Measurements from ENCODE around the gene KLHL26.
"Not testable (repeated sequence)": the region's sequence is repeated elsewhere in the genome, so short reads cannot be mapped to it uniquely, and the experiment has no call there.

The KLHL26 gene

DNA sequence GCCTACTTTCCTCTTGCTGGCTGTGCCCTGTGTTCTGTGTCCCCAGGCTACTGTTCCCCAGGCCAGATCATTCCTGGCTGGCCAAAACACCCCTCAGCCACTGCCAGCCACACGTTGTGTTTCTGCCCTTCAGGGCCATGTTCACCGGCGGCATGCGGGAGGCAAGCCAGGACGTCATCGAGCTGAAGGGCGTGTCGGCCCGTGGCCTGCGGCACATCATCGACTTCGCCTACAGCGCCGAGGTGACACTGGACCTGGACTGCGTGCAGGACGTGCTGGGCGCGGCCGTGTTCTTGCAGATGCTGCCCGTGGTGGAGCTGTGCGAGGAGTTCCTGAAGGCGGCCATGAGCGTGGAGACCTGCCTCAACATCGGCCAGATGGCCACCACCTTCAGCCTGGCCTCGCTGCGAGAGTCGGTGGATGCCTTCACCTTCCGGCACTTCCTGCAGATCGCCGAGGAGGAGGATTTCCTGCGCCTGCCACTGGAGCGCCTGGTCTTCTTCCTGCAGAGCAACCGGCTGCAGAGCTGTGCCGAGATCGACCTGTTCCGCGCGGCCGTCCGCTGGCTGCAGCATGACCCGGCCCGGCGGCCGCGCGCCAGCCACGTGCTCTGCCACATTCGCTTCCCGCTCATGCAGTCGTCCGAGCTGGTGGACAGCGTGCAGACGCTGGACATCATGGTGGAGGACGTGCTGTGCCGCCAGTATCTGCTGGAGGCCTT lies 30.9 kb downstream of the KLHL26 start:
- no peak for DNase-seq

DNA sequence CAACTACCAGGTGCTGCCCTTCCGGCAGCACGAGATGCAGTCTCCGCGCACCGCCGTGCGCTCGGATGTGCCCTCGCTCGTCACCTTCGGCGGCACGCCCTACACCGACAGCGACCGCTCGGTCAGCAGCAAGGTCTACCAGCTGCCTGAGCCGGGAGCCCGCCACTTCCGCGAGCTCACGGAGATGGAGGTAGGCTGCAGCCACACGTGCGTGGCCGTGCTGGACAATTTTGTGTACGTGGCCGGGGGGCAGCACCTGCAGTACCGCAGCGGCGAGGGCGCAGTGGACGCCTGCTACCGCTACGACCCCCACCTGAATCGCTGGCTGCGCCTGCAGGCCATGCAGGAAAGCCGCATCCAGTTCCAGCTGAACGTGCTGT lies 31.4 kb downstream of the KLHL26 start:
- DNase-seq = no peak

DNA sequence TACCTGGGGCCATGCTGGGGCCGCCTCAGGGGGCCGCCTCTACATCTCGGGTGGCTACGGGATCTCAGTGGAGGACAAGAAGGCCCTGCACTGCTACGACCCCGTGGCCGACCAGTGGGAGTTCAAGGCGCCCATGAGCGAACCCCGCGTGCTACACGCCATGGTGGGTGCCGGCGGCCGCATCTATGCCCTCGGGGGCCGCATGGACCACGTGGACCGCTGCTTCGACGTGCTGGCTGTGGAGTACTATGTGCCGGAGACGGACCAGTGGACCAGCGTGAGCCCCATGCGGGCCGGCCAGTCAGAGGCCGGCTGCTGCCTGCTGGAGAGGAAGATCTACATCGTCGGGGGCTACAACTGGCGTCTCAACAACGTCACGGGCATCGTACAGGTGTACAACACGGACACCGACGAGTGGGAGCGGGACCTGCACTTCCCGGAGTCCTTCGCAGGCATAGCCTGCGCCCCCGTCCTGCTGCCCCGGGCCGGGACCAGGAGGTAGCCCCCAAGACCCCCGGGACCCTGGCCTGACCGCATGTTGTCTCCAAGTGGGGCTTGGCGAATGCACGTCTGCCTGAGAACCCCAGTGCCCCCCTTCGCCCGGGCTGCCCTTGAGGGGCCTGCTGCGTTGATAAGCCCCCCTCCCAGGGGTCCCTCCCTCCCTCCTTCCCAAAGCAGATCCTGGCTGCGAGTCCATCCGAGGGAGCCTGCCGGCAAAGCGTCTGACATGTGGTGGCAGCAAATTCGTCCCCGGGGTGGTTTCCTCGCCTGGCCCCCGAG lies 32.1 kb downstream of the KLHL26 start:
- DNase-seq = no peak

DNA sequence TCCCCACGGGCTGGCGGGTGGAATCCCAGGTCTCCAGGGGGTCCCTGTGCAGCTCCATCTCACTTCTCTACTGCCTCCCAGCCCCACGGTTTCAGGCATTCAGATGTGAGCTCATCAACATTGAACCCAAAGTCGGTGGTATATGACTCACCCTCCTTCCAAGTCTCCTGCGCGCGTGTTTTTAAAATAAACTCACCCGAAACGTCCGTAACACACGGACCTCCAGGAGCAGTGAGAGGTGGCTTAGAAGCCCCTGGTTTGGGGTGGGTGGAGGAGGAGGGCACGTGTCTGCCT lies 32.6 kb downstream of the KLHL26 start:
- no peak for DNase-seq

DNA sequence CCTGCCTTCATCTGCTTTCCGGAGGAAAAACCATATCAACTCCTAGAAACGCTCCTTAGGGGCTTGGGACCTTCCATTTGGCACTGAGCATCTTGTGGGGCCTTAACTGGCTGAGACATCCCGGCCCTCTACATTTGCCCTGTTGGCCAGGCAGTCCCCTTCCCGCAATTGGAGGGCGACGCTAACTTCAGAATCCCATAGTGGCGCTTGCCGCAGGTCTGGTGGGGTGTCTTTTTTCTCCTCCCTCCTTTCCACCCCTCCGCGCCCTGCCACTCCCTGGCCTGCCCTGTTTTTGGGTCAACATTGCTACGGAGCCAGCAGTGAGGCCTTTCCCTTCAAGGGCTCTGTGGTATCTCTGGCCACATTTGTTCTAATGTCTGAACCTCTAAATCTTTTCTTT lies 33.1 kb downstream of the KLHL26 start:
- DNase-seq = no peak

DNA sequence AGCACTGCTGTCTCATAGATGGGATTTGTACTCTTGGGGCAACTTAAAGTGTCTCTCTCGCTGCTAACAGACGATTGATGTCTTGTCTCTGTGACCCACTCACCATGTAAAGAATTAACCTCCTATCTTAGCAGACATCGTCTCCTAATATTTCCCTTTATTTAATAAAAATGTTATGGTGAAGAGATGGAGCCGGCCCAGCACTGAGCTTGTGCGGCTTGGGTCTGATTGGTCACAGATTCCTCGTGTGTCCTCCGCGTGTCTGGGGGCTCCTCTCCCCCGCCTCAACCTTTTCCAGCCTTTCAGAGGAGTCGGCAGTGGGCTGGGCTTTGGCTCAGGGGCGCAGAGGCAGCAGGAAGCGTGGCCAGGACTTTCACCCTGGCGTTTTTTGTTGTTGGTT lies 33.5 kb downstream of the KLHL26 start:
- DNase-seq = no peak

DNA sequence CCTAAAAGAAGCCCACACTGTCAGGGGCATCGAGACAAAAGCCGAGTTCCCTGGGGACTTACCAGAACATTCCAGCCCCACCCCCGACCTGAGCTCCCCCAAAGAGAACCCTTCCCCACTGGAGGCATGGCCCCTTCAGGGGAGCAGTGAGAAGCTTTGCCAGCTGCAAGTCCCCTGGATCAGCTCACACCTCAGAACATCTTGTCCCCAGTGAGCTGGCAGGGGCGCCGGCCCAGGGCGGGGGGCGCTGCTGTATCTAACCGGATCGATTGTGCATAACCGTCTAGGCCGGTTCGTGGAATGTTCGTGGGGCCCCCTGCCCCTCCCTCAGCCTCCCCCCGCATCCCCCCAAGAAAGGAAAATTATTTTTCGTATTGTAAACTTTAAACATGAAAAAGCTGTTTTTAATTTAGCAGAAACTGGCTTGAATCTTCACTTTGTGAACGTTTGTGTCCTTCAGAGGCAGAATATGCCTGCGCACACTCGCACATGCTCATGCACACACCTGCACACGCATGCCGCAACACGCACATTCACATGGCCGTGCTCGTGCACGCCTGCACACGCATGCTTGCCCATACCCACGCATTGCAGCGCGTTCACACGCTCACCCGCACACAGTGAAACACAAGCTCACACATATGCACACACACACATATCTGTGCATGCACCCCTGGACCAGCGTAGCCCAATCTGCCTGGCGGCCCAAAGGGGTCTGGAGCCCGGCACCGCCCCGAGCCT lies 34.6 kb downstream of the KLHL26 start:
- no peak for DNase-seq

DNA sequence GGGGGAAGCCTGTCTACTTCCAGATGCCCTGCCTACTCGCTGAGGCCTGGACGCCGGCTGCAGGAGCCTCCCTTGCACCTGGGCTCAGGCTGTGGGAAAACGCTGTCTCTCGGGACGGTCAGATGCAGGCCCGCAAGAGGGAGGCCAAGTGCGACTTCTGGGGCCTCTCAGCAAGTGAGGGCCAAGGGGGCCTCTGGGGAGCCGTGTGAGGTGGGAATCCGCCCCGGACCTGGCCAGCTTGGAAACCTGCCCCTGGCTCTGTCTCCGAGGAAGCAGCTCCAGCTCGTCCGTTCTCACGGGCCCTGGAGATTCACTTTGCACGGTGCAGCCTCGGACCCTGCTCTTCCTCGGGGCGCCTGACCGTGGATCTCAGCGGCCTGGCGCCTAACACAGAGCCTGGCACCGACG lies 35.2 kb downstream of the KLHL26 start:
- no peak for DNase-seq

DNA sequence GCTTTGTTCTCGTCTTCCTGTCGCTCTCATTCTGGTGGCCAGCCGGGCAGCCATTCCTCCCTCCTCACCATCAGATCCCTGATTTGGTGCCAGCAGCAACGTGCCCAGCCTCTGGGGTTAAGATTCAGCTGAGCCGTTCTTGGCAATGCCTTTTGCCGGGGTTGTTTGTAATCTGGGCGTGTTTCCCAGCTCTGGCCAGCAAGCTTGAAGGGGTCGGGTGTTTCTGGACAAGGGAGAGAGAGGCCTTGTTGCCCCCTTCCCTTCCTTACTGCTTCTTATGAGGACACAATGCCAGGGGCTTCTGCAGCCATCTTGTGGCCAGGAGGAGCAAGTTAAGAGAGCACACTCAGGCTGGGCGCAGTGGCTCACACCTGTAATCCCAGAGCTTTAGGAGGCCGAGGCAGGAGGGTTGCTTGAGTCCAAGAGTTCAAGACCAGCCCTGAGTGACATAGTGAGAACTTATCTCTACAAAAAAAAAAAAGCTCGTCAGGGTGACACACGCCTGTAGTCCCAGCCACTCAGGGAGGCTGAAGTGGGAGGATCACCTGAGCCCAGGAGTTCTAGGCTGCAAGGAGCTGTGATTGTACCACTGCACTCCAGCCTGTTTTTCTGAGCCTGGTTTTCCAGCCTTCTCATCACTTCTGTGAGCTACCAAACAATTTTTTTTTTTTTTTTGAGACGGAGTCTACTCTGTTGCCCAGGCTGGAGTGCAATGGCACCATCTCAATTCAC lies 35.9 kb downstream of the KLHL26 start:
- DNase-seq = no peak

DNA sequence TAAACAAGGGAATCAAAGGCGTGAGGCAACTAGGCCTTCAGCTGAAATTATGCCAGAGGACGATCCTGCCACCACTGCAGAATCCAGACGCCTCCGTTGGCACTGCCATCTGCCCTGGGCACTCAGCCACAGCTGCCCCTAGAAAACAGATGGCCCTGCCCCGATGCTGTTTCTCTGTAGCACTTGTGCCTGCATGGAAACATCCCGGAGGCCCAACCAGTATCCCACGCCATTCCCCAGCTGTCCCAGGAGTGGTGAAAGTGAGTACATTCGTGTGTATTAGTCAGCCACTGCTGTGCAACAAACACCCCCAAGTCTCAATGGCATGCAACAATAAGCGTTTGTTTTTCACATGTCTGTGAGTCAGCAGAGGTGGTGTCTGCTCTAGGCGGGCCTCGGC lies 37.8 kb downstream of the KLHL26 start:
- no peak for DNase-seq

DNA sequence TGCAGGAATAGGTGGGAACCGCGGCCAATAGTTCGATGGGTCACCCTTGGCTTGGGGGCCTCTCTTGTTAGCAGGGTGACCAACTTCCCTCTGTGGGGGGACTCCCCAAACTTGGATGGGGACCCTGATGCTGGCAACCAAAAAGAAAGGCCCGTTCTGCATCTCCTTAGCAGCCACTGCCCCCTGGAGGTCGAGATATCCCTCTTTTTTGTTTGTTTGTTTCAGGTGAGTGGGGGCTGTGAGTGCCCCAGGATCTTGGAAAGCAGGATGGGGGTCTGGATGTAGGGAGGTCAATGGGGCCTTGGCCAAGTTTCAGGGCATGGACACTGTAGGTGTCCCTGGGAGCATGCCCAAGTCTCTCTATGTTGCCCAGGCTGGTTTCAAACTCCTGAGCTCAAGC lies 39.0 kb downstream of the KLHL26 start:
- peak; percentile 27 for DNase-seq

DNA sequence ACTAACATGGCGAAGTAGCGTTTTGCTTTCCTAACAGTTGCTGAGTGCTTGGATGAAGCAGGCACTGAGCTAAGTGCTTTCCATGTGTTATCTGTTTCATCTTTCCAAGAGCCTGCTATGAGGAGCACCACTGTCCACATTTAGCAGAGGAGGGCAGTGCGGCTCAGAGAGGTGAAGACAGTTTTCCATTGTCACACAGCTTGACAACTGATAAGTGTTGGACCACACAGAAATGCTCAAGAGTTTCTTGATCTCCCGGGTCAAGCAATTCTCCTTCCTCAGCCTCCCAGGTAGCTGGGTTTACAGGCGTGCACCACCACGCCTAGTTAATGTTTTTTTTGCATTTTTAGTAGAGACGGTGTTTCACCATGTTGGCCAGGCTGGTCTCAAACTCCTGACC lies 39.9 kb downstream of the KLHL26 start:
- DNase-seq = no peak

DNA sequence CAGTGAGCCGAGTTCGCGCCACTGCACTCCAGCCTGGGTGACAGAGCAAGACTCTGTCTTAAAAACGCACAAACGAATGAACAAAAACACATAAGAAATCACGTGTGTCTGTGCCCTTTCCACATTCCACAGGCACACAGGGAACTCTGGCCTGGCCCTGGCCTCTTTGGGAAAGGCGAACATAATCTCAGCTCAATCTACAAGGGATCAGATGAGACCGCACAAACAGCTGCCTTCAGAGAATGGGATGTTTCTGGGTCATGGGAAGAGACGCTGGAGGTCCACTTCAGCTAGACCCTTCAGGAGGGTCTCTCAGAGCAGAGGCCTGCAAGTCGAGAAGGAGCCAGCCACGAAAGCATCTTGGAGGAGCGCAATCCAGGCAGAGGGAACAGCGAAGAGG lies 40.3 kb downstream of the KLHL26 start:
- DNase-seq = no peak

DNA sequence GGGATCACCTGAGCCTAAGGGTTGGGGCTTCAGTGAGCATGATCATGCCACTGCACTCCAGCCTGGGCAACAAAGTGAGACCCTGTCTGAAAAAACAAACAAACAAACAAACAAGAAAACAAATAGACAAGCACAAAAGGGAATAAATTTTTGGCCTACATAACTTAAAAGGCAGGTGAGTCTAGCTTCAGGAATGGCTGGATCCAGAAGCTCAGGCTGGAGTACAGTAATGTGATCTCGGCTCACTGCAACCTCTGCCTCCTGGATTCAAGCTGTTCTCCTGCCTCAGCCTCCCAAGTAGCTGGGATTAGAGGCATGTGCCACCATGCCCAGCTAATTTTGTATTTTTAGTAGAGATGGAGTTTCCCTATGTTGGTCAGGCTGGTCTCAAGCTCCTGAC lies 43.3 kb downstream of the KLHL26 start:
- DNase-seq = not testable (repeated sequence)

DNA sequence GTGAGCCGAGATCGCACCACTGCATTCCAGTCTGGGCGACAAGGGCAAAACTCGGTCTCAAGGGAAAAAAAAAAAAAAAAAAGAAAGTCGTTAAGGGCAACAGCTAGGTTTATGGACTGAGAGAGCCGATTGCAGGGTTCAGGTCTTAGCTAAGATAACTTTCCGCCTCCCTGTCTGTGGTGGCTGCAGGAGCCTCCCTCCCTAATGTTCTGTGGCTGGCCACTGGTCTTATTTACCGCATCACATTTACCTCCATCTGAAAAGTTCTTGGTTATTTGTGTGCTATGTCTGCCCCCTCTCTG lies 45.9 kb downstream of the KLHL26 start:
- no peak for DNase-seq

DNA sequence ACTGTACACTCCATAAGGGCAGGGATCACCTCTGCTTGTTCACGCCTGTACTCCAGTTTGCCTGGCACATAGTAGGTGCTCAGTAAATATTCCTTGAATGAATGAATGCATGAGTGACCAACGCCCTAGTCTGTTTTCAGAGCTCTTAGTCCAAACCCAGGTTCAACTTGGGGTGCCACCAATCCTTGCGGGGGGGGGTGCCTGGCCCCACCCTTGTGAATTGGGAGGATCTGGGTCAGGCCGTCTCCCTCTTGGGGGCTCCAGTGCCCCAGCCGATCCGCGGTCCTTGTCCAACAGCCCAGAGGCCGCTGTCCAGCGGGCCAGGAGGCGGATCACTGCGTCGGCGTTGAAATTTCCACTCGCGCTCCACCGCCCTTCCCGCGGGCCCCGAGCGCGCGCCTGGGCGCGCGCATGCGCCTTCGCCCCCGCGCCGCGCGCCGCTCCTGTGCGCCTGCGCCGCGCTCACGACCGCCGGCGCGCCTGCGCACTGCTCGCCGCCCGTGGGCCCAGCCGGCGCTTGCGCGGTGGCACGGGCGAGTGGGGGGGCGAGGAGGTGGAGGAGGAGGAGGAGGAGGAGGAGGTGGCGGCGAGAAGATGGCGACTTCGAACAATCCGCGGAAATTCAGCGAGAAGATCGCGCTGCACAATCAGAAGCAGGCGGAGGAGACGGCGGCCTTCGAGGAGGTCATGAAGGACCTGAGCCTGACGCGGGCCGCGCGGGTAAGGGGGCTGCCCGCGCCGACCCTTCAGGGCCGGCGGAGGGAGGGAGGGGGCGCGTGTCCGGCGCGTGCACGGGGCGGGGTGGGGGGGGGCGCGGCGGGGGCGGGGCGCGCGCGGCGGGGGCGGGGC lies 46.5 kb downstream of the KLHL26 start, which contains the start of gene CRTC1:
Gene CRTC1, plus strand, starts transcription at position 572 of the 849 bp plus-strand sequence. Its CDS starts 23 bp downstream, at position 595.
- DNase-seq = peak; percentile 93

DNA sequence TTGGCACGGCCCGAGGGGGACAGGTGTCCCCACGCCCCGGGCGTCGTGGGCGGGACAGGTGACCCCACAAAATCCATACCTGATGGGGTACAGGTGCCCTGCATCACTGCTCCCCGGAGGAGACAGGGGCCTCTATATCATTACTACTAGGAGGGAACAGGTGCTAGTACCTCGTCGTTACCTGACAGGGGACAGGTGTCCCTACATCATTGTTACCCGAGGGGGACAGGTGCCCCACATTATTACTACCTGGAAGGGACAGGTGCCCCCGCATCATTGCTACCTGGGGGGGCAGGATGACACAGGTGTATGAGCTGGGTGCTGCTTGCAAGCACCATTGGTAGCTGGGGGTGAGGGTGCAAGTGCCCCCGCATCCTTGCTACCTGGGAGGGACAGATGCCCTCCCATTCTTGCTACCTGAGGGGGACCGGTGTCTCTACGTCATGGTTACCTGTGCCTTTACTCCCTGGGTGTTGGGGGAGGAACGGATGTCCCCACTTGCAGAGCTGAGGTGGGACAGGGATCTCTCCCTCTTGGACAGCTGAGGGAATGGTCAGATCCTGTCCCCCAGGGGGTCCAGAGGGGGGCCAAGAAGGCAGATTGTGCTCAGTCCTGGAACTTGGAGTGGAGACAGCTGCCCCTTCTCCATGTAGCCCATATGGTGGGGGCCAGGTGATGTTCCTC lies 47.3 kb downstream of the KLHL26 start:
- DNase-seq = no peak

DNA sequence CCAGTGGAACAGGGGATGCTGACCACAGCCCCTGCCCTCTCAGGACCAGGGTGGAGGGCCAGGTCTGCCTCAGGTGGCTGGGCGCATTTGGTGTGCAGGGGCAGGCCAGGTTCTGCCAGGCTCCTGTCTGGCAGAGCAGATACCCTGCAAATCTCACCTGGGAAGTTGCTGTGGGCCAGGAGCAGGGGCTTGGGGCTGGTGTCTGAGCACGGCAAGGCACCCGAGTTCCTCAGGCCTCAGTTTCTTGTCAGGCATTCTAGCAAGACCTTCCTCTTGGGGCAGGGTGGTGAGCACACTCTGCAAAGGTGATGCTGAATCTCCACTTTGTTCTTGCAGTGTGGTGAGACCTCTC lies 47.8 kb downstream of the KLHL26 start:
- DNase-seq = no peak

DNA sequence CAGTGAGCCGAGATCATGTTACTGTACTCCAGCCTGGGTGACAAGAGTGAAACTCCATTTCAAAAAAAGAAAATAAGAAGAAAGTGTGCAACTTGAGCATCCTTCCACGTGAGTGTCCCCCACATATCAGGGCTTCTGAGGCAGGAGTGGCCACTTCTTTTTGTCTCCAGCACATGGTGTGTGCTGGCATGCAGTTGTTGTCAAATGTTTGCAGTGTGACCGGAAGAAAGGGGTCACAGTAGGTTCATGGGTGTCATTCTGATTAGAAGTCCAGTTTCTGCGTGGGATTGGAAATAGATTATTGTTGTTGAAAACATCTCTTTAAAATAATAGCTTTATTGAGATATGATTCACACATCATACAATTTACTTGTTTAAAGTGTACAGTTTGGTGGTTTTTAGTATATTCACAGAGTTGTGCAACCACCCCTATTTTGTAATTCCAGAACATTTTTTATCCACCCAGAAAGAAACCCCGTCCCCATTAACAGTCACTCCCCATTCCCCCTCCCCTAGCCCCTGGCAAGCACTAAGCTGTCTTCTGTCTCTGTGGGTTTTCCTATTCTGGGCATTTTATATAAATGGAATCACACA lies 48.9 kb downstream of the KLHL26 start:
- no peak for DNase-seq

DNA sequence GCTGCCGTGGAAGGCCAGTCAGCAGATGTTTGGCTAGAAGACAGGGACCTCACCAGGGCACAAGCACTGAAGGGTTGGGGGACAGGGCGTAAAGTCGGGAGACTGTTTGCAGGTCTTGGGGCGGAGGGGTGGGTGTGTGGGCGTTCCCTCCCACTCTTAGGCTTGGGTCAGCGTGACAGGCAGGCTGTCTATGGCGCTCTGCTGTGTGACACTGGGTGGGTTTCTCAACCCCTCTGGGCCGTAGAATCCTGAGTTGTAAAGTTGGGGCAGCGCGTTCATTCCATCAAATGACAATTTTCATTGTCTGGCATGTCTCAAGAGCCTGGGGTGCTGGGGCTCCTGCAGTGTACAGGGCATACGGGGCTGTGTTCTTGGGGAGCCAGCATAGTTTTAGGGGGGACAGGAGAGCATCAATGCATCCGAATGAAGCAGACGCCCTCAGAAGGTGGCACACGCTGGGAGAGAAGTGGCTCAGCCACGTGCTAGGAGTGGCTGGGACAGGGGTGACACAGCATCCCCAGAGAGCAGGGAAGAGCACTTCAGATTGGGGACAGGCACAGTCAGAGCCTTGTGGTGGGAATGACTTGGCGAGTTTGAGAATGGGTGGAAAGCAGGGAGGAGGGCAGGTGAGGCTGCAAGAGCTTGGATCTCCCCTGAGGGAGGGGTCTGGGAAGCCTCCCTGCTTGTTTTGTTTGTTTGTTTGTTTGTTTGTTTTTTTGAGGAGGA lies 51.1 kb downstream of the KLHL26 start:
- DNase-seq = no peak

DNA sequence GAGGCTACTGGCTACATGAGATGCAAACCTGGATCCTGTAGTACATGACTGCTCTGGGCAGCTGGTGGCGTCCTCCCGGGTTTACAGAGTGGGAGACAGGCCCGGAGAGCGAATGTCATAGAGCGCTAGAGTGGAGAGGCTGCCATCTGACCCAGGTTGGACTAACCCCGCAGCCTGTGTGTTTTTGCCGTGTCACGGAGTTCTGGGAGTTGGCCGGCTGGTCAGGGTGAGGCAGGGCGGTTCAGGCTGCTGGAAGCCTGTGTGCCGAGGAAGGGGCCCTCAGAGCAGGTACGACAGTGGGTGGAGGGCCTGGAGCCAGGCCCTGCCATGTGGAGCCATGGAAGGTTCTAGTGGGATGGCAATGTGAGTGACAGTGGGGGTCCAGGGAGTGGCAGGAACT lies 59.2 kb downstream of the KLHL26 start:
- no peak for DNase-seq

Data from CD4-positive, alpha-beta T cell treated with Interleukin-10 for 1 hour (primary cell).